Gastrocnemius medialis (tissue), 4 donors: ENCODE data around the gene GJD4. TPM values are rescaled to one million over a fixed set of nuclear protein-coding genes. Genes with fewer than 3 reads are reported as not detected.

ENCODE experiments used
- ATAC-seq, 2 donors: fragments of 150-250 bp; one replicate each; pipeline ENCODE4 v1.9.1; 2016
- DNase-seq, 2 donors: peaks; one replicate each; pipeline ENCODE4 v3.0.0-alpha.2; 2019
- H3K27ac ChIP-seq, 4 donors: fragments of 200-600 bp; sonication (generic); 1 replicate in 1 of 4; 2 replicates in 3 of 4; pipeline ENCODE4 v1.5.1; 2016 to 2018; ENCODE audit warnings: mild to moderate bottlenecking in 2 of 4, moderate library complexity in 1 of 4
- H3K27me3 ChIP-seq, 3 donors: fragments of 200-600 bp; sonication (generic) in 2 of 3; 1 replicate in 1 of 3; 2 replicates in 2 of 3; pipeline versions ENCODE4 v1.5.1 to v1.6.0; 2016 to 2019; ENCODE audit warnings: mild to moderate bottlenecking in 1 of 3, moderate library complexity in 1 of 3
- H3K36me3 ChIP-seq, 2 donors: fragments of 200-600 bp; sonication (generic) in 1 of 2; one replicate each; pipeline ENCODE4 v1.5.1; 2017 to 2018
- H3K4me1 ChIP-seq, 2 donors: fragments of 200-600 bp; sonication (generic) in 1 of 2; one replicate each; pipeline ENCODE4 v1.5.1; 2016 to 2017; ENCODE audit warnings: mild to moderate bottlenecking in 2 of 2
- H3K4me3 ChIP-seq, 4 donors: fragments of 200-600 bp; sonication (generic) in 3 of 4; 1 replicate in 1 of 4; 2 replicates in 3 of 4; pipeline ENCODE4 v1.5.1; 2016 to 2019; ENCODE audit warnings: mild to moderate bottlenecking in 2 of 4
- H3K9me3 ChIP-seq, 3 donors: fragments of 200-600 bp; sonication (generic) in 2 of 3; 1 replicate in 1 of 3; 2 replicates in 2 of 3; pipeline ENCODE4 v1.5.1; 2016 to 2019
- POLR2A ChIP-seq, 2 donors: fragments of 450-650 bp; IDR thresholded peaks; one replicate each; pipeline ENCODE4 v1.6.1; 2017; ENCODE audit warnings: antibody characterized with exemption in 2 of 2, mild to moderate bottlenecking in 2 of 2, moderate library complexity in 2 of 2
- in situ Hi-C, 4 donors: fragments of 200-750 bp; cut with MboI; loops; one replicate each; pipeline versions ENCODE4 v1.15.0 to v1.8.0; 2017; ENCODE audit warnings: low sequenced_read_pairs in 4 of 4
- intact Hi-C: fragments of 100-400 bp; cut with DNase I; formaldehyde crosslinking; loops from one replicate; pipeline ENCODE4 v1.15.1; 2023; ENCODE audit warnings: low total_unique reads
- total RNA-seq, 4 donors: library from RNA; depleted of rRNA; stranded (reverse); fragments of >200 nt; gene quantifications; one replicate each; pipeline versions ENCODE4 v1.1.0 to v1.2.3, GENCODE V29; 2016
- TF ChIP-seq, protein P1 (sequence below), 5 experiments: fragments of 450-650 bp in 3 of 5; fragments of 200-600 bp in 2 of 5; sonication (generic) in 2 of 5; IDR thresholded peaks in 4 of 5; conservative IDR thresholded peaks in 1 of 5; 1 replicate in 4 of 5; 2 replicates in 1 of 5; pipeline ENCODE4 v1.5.1; 2016 to 2019; ENCODE audit warnings: antibody characterized with exemption in 5 of 5, mild to moderate bottlenecking in 3 of 5, moderate library complexity in 3 of 5

Gene GJD4
- total RNA-seq, 4 donors from 2014 or later: not detected

DNA sequence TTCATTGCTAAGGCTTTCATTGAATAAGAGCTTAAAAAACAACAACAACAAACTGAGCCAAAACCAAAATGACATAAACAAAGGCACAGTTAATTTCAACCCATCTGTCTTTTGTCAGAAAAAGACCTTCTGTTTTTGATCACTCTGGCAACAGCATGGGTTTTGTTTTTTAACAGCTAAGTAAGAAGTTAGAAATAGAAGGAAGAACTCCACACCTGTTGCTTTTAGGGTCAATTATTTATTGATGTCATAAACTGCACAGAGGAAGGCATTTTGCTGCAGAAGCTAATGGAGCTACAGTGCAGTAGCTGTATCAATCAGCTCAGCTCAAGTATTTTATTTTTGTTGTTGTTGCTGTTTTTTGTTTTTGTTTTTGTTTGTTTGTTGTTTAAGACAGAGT is 16.3 kb upstream of the GJD4 start:
- H3K27me3 ChIP-seq: peaks cover 0 to 2% (median 0%) of the 10 kb centered on the region in 3 donors
- intact Hi-C loops: no loop called here
- no peak for DNase-seq
- no peak overlapping the region for H3K4me3 ChIP-seq
- H3K4me1 ChIP-seq: no peaks in the 10 kb centered on the region
- no peaks in the 10 kb centered on the region for H3K36me3 ChIP-seq
- H3K27ac ChIP-seq: no peak overlapping the region
- no peaks in the 10 kb centered on the region for H3K9me3 ChIP-seq
- ATAC-seq: no peak
- TF ChIP-seq, protein P1, sequence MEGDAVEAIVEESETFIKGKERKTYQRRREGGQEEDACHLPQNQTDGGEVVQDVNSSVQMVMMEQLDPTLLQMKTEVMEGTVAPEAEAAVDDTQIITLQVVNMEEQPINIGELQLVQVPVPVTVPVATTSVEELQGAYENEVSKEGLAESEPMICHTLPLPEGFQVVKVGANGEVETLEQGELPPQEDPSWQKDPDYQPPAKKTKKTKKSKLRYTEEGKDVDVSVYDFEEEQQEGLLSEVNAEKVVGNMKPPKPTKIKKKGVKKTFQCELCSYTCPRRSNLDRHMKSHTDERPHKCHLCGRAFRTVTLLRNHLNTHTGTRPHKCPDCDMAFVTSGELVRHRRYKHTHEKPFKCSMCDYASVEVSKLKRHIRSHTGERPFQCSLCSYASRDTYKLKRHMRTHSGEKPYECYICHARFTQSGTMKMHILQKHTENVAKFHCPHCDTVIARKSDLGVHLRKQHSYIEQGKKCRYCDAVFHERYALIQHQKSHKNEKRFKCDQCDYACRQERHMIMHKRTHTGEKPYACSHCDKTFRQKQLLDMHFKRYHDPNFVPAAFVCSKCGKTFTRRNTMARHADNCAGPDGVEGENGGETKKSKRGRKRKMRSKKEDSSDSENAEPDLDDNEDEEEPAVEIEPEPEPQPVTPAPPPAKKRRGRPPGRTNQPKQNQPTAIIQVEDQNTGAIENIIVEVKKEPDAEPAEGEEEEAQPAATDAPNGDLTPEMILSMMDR (IDR thresholded peaks at IDR 0.05 in 4 of 5, conservative IDR thresholded peaks at IDR 0.05 in 1 of 5): no peak
- in situ Hi-C loops: loop anchor here in 1 of 4 donors (25.0 kb wide), 1 partner anchor 352 kb away; no protein-coding TSS in a partner anchor

DNA sequence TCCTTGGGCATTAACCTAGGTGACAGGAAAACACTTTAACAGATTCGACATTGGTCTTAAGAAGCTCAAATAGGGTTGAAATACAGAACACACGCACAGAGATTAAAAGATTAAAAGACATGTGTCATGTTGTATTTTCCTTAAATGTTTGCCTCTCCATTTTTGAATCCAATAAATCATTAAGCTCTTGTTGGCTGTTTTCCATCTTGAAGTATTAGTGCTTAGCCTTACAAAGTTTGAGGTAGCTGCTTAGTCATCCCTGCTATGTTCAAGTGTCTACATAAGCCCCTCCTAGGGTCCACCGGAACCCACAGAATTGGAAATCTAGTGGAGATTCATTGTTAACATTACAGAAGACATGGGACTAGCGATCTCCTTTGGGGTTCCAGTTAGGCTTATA is 12.7 kb upstream of the GJD4 start:
- TF ChIP-seq, protein P1 (IDR thresholded peaks at IDR 0.05 in 4 of 5, conservative IDR thresholded peaks at IDR 0.05 in 1 of 5): no peak
- TF ChIP-seq POLR2A (IDR thresholded peaks at IDR 0.05): no peak
- no peak overlapping the region for H3K4me3 ChIP-seq
- H3K27ac ChIP-seq: no peak overlapping the region
- H3K4me1 ChIP-seq: no peaks in the 10 kb centered on the region
- in situ Hi-C loops: loop anchor here in 1 of 4 donors (25.0 kb wide), 1 partner anchor 355 kb away; no protein-coding TSS in a partner anchor
- intact Hi-C loops: loop anchor here (10.0 kb wide), 1 partner anchor 348 kb away; no protein-coding TSS in a partner anchor
- DNase-seq (no peak), ATAC-seq (no peak)
- H3K9me3 ChIP-seq: no peaks in the 10 kb centered on the region
- no peaks in the 10 kb centered on the region for H3K36me3 ChIP-seq
- H3K27me3 ChIP-seq: peaks cover 0 to 2% (median 0%) of the 10 kb centered on the region in 3 donors

DNA sequence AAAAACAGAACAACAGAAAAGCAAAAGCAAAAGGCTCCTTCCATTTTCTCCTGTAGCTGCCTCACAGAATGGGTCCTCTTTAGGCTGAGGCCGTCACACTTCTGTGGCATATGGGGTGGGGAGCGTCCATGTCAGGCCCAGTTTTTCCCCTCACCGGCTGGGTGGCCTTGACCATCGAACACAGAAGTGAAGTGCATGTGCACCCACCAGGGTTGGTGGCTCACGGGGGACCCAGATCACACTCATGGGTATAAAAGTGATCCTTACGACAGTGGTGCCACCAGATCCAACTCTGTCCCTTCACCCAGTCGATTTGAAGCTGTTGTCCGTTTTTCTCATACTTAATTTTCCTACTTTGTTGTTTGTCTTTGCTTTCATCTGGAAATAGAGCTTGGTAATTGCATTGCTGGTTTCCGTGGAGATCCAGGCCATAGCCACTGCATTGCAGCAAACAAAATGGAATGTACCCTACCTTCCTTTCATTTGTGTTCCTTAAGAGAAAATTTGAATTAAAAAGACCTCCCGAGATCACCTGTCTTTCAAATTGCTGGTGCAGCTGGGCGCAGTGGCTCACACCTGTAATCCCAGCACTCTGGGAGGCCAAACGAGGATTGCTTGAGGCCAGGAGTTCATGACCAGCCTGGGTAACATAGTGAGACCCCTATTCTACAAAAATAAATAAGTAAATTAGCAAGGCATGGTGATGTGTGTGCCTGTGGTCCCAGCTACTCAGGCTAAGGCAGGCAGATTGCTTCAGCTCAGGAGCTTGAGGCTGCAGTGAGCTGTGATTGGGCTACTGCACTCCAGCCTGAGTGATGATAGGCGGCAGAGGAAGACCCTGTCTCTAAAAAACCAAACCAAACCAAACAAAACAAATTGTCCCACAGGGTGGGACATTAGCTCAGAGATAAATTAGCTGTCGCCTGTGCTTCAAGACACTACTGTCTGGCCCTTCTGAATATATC is 10.7 kb upstream of the GJD4 start:
- H3K4me3 ChIP-seq: no peak overlapping the region
- no peaks in the 10 kb centered on the region for H3K9me3 ChIP-seq
- DNase-seq: no peak
- no peaks in the 10 kb centered on the region for H3K36me3 ChIP-seq
- intact Hi-C loops: loop anchor here (10.0 kb wide), 1 partner anchor 350 kb away; no protein-coding TSS in a partner anchor
- peaks cover 0 to 2% (median 2%) of the 10 kb centered on the region in 3 donors for H3K27me3 ChIP-seq
- no peak overlapping the region for H3K27ac ChIP-seq
- TF ChIP-seq, protein P1 (IDR thresholded peaks at IDR 0.05 in 4 of 5, conservative IDR thresholded peaks at IDR 0.05 in 1 of 5): no peak
- TF ChIP-seq POLR2A (IDR thresholded peaks at IDR 0.05): no peak
- no peaks in the 10 kb centered on the region for H3K4me1 ChIP-seq
- no peak for ATAC-seq
- in situ Hi-C loops: loop anchor here in 1 of 4 donors (25.0 kb wide), 1 partner anchor 357 kb away; no protein-coding TSS in a partner anchor

DNA sequence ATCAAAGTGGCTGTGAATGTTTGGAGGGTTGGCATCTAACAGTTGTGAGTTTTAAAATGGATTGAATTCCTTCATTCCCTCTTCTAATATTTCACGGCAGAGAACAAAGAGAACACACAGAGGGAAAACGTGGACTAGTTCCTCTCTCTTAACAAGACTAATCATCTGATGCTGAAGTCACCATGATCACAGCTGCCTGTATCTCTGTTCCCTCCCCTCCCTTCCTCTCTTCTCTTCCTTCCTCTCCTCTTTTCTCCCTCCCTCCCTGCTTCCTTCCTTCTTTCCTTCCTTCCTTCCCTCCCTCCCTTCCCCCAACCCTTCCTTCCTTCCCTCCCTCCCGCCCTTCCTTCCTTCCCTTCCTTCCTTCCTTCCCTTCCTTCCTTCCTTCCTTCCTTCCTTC is 10.0 kb upstream of the GJD4 start:
- peaks cover 0 to 3% (median 2%) of the 10 kb centered on the region in 3 donors for H3K27me3 ChIP-seq
- in situ Hi-C loops (loop anchor here in 1 of 4 donors (25.0 kb wide), 1 partner anchor 358 kb away; no protein-coding TSS in a partner anchor), intact Hi-C loops (loop anchor here (10.0 kb wide), 1 partner anchor 350 kb away; no protein-coding TSS in a partner anchor)
- no peaks in the 10 kb centered on the region for H3K36me3 ChIP-seq
- no peak for ATAC-seq
- no peaks in the 10 kb centered on the region for H3K4me1 ChIP-seq
- no peak for DNase-seq
- H3K4me3 ChIP-seq: no peak overlapping the region
- TF ChIP-seq, protein P1 (IDR thresholded peaks at IDR 0.05 in 4 of 5, conservative IDR thresholded peaks at IDR 0.05 in 1 of 5): no peak
- TF ChIP-seq POLR2A (IDR thresholded peaks at IDR 0.05): no peak
- no peaks in the 10 kb centered on the region for H3K9me3 ChIP-seq
- no peak overlapping the region for H3K27ac ChIP-seq
